ENCODE results near the gene CLCN2.
A peak's percentile ranks its signal among the peaks of the same experiment; 100 is the strongest.

DNA sequence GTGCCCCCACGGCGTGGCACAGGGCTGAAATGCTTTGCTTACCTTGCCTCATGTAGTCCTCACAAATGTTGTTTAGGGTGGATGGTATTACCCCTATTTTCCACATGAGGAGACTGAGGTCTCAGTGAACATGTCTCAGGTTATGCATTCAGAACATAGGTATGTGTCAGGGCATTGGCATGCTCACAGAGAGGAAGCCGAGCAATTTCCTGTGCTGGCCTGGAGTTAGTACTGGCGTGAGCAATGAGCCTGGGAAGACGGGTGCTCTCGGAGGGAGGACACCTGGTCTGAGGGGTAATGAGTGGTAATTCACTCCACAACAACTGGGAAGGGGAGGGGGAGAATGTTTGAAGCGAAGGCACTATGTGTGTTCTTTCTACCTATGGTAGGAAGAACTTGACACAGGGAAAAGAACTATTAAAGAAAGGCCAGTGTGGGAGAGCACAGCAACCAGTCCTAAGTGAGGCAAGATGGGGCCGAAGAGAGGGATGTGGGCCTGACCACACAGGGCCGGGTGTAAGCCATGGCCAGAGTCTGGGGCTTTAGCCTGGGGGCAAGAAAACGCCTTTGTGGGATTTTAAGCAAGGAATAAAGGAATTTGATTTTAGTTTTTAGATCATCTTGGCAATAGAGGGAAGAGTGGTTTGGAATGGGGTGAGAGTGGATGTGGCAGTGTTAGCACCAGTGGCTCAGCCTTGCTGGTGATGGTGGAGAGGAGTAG is 28.9 kb downstream of the CLCN2 start:
- 0 out of 2 replicates have a peak, but pooled peaks have one; percentile 29 for TF ChIP-seq POLR2A (IDR thresholded peaks at IDR 0.05; ENCODE audit: low read depth, low read length)
- peak; percentile 69; the same call in 1 of the 2 replicates for TF ChIP-seq POLR2AphosphoS5 (IDR thresholded peaks at IDR 0.05; ENCODE audit: low read depth, low read length)
